HG03103 (cell line): ENCODE measurements around the gene TYMS.

Experiments
- ATAC-seq: cut with Tn5 transposase; IDR thresholded peaks from one replicate; pipeline ENCODE4 v1.9.1; 2021; ENCODE audit warnings: low read depth; ENCODE audit not compliant: unreplicated experiment

TYMS gene

GRCh38 chr18:710418-711300 lies 53.2 kb downstream of the TYMS start:
- ATAC-seq, result no peak

- ATAC-seq, result peak; percentile 0
Measured at GRCh38 chr18:711310-711656, 53.8 kb downstream of the TYMS start.

- ATAC-seq, result peak; percentile 48
Measured at GRCh38 chr18:711657-712400, 54.4 kb downstream of the TYMS start.

- ATAC-seq, result peak; percentile 80
Measured at GRCh38 chr18:712401-713134, 55.1 kb downstream of the TYMS start, which contains the start of gene ENOSF1. ENOSF1 (minus strand) TSS chr18:712630; CDS start chr18:712587, 43 bp downstream.

GRCh38 chr18:713135-713490 lies 55.7 kb downstream of the TYMS start:
- no peak for ATAC-seq

- ATAC-seq, result no peak
Measured at GRCh38 chr18:715626-716025, 58.2 kb downstream of the TYMS start.

- ATAC-seq, result no peak
Measured at GRCh38 chr18:717003-717402, 59.5 kb downstream of the TYMS start.
